Tongue (tissue), 2 donors: ENCODE results near the gene OR13G1. TPM values are rescaled to one million over a fixed set of nuclear protein-coding genes. Genes with fewer than 3 reads are reported as not detected.
"Not testable (repeated sequence)": the region's sequence is repeated elsewhere in the genome, so short reads cannot be mapped to it uniquely, and the experiment has no call there.

Experiments used
- DNase-seq: peaks from one replicate; pipeline ENCODE4 v3.0.0-alpha.2; 2015
- total RNA-seq: library from RNA; depleted of rRNA; stranded (reverse); fragments of >200 nt; gene quantifications from one replicate; pipeline ENCODE4 v1.2.3, GENCODE V29; 2014

The OR13G1 gene, protein sequence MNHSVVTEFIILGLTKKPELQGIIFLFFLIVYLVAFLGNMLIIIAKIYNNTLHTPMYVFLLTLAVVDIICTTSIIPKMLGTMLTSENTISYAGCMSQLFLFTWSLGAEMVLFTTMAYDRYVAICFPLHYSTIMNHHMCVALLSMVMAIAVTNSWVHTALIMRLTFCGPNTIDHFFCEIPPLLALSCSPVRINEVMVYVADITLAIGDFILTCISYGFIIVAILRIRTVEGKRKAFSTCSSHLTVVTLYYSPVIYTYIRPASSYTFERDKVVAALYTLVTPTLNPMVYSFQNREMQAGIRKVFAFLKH
- not detected for total RNA-seq

DNA sequence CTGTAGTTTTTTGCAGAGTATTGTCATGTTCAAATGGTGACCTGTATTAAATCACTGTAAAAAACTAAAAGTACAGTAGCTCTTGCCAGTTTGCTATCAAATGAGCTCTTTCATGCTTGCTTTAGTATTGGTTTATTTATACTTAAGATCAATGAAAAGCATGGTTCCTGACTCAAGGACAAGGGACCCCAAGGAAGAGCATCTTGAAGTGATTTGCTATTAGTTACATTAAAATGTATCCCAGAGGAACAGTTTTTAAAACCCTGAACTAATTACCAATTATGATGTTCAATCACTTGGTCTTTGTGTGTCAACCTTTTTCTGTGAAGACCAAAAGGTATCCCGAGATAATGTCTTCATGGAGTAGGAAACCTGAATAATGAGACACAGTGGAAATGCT, at the start of gene OR13G1:
Gene OR13G1 (minus strand): TSS at position 101 of the 400 bp plus-strand sequence. CDS start 6,698 bp downstream, outside the sequence.
- DNase-seq: no peak

DNA sequence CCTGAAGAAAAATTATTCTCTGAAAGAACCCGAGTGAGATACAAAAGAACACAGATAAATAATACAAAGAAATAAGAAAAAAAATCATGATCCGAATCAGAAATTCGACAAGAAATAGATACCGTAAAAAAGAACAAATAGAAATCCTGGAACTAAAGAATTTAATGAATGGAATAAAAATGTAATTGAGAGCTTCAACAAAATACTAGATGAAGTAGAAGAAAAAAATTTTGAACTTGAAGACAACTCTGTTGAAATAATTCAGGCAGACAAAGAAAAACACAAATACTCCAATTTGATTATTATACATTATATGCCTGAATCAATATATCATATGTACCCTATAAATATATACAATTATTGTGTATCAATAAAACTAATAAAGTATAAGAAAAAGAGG, 41.7 kb upstream of the OR13G1 start:
- no peak for DNase-seq

DNA sequence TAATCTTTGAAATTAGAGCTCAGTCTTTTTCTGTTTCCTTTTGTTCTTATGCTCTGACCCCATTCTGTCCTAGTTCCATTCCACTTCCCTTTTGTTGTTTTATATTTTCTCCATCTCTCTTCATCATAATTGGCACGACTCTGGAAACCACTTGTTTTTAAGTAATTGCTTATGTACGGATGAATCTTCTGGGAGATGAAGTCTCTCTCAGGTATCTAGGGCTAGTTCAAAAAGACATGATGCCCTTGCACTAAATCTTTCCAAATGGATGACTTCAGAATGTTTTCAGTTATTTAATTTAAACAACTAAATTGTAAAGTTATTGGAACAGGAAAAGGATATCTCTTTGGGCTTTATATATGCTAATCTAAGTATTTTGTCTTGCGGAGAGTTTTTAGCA, 37.0 kb upstream of the OR13G1 start, which contains the start of gene OR6F1:
Gene OR6F1 (minus strand): TSS at position 101 of the 400 bp plus-strand sequence. CDS start 3,891 bp downstream, outside the sequence.
- DNase-seq: no peak

DNA sequence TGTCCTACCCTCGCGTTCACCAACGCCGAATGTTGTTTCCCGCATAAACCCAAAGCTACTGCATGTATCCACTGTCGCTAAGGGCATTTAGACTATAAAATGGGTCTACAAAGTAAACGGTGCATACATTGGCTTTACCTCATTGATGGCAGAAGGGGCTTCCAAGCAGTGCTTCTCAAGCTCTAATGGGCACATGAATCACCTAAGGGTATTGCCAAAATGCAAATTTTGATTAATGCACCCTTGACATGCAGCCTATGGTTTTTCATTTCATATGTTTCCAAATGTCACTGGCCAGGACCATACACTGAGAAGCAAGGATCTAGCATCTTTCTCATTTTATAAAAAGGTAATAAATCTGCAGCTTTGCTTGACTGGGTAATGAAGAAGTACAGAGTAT, 34.2 kb upstream of the OR13G1 start:
- no peak for DNase-seq

DNA sequence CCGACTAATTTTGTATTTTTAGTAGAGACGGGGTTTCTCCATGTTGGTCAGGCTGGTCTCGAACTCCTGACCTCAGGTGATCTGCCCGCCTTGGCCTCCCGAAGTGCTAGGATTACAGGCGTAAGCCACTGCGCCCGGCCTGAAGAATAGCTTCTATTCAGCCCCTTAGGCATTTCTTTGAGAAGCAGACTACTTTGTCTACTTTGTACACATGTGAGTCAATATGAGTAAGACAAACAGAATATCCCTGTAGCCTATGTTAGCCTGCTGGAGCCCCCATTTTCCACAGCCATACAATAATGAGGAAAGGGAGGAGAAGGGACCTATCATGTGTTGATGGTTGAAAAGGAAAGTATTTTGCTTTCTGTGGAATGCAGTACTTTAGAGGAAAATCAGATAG, 31.1 kb upstream of the OR13G1 start:
- not testable (repeated sequence) for DNase-seq

DNA sequence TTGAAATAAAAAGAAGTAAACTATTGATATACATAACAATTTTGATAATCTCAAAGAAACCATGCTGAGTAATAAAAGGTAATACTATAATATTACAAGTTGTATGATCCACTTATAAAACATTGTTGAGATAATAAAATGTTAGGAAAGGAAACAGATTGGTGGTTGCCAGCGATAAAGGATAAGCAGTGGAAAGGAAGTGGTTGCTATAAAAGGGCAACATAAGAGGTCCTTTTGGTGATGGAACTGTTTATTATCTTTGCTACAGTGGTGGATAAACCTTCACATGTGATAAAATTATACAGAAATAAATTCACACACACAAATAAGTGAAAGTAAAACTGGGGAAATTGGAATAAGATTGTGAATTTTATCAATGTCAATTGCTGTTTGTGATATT, 21.8 kb upstream of the OR13G1 start:
- DNase-seq: no peak

DNA sequence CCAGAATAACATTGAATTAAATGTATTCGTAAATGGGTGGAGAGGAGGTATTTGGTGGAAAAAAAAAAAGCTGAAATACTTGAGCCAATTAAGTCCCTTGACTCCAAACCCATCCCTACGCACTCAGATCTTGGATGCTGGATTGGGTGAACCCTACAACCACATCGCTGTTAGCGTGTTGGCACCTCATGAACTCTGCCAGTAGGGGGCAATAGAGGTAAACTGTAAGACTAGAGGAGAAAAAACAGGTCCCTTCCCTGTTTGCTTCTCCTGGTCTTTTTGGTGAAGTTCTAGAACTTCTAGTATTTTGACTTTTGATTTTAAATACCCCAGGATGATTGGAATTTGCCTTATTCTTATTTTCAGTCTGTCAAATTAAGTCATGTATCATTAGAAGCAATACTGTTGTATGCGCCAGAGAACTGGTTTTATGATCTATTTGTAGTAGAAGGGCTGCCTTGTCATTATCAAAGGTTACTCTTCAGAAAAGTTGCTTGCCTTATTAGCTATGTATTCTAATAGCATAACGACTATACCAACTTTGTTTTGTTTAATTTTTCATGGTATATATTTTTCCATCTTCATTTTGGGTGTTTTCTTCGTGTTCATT, 1.9 kb upstream of the OR13G1 start:
- peak; percentile 59 for DNase-seq

DNA sequence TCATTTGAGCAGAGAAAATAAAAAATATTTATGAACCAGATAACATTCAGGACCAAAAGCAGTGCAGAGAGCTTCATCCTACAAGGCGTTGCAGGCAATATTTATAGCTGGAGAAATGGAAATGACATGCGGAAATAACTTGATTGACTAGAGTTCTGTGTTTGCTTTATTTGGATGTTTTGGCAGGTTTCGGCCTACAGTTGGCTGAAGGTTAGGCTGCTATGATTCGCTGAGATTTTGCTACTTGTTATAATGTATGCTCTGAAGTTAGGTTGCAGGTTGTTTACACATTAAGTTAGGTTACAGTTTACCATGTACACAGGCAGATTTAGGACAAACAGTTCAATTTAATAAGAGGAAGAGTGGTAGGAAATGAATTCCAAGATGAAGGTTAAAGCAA, 632 bp upstream of the OR13G1 start:
- no peak for DNase-seq

DNA sequence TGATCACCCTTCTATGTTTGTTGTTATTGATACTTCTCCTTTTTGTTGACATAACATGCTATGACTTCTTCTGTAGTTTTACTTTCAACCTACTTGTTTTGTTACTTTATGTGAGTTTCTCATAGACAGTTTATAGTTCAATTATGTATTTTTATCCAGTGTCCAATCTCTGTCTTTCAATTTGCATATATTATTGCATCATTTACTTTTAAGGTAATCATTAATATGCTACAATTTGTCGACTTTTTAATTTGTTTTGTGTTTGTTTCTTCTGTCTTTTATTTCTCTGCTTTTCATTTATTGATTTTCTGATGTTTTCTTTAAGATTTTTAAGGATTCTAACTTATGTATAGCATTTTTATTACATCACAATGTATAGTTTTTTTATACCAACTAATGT, 10.3 kb downstream of the OR13G1 start:
- no peak for DNase-seq

DNA sequence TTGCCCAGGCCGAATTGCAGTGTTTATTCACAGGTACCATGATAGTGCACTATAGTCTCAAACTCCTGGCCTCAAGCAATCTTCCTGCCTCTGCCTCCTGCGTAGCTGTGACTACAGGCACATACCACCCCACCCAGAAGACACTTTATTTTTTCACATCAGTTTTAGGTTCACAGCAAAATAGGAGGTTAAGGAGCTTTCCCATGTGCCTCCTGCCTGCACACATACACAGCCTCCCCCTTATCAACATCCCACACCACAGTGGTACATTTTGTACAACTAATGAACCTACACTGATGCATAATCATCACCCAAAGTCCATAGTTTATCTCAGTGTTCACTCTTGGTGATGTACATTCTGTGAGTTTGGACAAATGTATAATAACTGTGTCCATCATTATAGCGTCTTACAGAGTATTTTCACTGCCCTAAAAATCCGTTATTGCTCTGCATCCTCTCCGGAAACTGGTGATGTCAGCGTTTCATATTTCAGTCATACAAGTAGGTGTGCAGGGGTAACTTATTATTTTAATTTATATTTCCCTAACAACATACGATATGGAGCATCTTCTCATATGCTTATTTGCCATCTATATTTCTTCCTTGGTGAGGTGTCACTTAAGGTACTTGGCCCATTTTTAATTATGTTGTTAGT, 23.2 kb downstream of the OR13G1 start:
- no peak for DNase-seq

DNA sequence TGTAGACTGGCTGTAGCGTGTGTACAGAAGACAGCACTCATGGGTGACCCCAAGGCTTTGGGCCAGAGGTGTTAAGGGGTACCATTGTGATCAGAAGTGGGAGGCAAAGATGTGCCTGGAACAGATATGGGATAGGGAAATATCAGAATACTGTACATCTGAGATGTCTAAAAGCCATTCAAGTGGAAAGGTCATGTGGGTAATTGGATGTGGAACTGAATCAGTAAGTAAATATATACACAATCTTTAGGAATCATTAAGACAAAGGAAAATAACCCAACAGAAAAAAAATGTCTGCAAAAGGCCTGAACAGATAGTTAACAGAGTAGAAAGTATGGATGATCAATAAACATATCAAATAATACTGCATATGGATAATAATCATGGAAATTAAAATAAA, 26.5 kb downstream of the OR13G1 start:
- no peak for DNase-seq

DNA sequence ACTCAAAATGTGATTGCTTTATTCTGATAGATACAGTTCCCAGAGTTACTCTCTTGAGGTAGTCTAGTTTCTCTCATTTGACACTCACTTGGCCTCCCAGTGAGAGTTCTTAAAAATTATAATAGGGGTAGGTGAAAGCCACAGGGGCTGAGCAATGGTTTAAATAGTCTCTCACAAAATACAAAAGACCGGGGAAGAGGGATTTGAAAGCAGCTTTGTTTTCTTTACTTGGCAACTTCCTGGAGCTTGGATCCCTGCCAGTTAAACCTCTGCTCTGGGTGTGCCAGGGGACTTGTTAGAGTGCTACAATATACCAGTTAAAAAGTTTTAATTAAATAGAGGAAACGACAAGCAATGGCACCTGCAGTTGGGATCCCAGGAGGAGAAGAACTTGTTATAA, 31.7 kb downstream of the OR13G1 start:
- peak; percentile 42 for DNase-seq

DNA sequence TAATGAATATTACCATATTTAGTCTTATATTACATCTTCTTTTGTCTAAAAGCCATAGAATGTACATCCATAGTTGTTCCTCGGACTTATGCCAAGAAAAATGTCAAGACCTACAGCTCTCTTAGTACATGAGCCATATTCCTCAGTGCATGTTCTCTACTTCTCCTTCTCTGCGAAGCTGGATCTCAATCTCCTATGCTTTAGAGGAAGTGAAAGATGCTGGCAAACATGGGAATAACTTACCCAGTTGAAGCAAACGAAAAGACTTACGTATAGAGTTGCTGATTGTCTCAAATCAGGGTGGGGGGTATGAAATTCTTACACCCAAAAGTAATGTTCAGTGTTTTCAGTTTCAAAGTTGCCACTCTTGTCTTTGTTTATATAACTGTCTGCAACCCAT, 32.7 kb downstream of the OR13G1 start:
- DNase-seq: no peak

DNA sequence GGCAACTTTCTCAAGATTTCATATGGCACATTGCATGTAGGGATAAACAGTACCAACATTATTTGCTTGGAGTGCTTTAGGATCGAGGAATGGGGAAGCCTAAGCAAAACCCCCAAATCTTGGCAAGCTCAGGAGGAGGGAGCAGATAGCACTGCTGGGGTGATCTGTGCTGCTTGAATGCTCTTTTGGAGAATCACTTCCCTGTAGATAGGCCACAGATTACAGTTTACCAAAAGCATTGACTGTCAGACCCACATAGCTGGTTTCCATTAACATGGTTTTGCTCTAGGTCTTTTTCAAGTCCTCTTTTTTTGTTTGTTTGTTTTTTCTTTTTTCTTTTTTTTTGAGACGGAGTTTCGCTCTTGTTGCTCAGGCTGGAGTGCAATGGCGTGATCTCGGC, 36.8 kb downstream of the OR13G1 start:
- DNase-seq: no peak

DNA sequence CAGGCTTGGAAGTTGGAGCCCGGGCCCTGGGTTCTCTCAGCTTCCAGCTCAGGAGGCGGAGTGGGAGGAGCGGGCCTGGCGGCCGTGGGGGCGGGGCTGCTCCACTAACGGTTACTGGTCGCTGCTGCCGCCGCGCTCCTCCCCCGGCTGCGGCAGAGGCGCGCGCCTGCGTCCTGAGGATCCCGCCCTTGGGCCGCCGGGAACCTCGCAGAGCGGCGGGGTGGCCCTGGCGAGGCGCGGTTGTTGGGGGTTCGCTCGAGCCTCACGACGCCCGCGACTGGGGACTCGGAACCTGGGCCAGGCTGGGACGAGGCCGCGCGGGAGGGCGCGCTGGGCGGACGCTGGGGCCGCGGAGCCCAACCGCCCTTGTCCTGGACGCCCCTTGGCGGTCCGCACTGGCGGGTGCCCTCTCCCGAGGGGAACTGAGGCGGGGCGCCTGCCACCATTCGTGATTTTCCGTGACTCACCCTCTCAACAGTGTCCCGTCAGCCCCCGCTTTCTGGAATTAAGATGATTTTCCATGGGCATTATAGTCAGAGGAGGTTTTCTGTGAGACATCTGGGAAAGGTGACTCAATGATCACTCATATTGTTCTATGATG, 40.1 kb downstream of the OR13G1 start:
- peak; percentile 76 for DNase-seq

DNA sequence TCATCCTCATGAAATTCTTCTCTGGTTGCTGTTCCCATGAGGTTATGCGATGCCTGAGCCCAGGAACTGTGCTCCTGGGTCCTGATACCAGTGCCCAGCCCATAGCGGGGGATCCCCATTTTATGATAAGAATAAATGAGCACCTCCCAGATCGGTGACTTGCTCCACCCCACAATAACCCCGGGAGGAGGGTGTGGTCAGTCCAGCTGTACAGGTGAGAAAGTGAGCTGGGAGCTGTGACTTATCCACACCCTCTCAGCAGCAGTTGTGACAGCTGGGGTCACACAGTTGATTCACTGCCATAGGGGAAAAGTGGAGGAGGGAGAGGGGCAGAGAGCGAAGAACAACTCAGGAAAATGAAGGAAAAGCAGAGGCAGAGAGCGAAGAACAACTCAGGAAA, 40.8 kb downstream of the OR13G1 start:
- no peak for DNase-seq

DNA sequence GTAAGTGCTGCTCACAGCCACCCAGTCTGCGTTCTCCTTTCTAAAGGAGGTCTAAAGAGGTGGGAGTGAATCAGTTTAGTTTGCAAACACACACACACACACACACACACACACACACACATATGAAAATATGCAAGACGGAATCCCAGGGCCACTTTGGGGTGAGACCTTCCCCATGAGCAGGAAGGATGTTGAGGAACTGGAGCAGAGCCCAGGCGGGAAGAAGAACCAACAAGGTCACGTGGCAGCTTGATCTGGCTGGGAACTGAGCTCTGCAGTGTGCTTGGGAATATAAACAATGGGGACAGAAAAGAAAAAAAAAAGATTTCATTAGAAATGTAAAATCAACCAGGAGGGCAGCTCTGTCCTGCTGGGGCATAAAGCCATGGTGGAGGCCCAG, 41.5 kb downstream of the OR13G1 start:
- no peak for DNase-seq

DNA sequence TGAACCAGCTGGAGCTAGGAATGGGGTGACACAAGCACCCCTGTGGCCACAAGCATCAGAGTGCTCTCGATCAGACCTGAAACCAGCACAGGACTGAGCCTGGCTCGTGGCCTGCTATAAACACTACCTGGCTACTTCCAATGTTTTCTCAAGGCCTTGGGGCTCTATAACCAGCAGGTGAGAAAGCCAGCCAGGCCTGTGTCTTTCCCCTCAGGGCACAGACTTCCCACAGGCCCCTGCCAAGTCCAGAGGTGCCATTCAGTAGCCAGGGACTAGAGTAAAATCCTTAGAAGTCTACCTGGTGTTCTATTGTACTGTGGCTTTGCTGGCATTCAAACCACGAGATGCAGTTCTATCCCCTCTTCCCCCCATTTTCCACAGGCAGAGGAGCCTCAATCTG, 51.6 kb downstream of the OR13G1 start:
- no peak for DNase-seq

Other genes starting within 250 kb of the OR13G1 start
- gene OR2B11, start 221.6 kb downstream of the OR13G1 start, total RNA-seq: not detected
- not detected for gene OR2C3, start 143.3 kb downstream of the OR13G1 start, total RNA-seq
- gene GCSAML, start 130.6 kb downstream of the OR13G1 start, total RNA-seq: 0.72 TPM
- not detected for gene OR2G2, start 91.4 kb downstream of the OR13G1 start, total RNA-seq
- gene OR2G3, start 74.2 kb downstream of the OR13G1 start, total RNA-seq: not detected
- gene OR6F1, start 36.9 kb upstream of the OR13G1 start, total RNA-seq: not detected
- not detected for gene OR14K1, start 58.9 kb upstream of the OR13G1 start, total RNA-seq
- gene OR14A2, start 68.4 kb upstream of the OR13G1 start, total RNA-seq: not detected
- not detected for gene OR1C1, start 80.8 kb upstream of the OR13G1 start, total RNA-seq
- not detected for gene OR14A16, start 144.4 kb upstream of the OR13G1 start, total RNA-seq
- gene OR11L1, start 162.2 kb upstream of the OR13G1 start, total RNA-seq: not detected
- 2.5 TPM for gene TRIM58, start 177.4 kb upstream of the OR13G1 start, total RNA-seq
- gene OR2W3, start 215.8 kb upstream of the OR13G1 start, total RNA-seq: 1.2 TPM
- not detected for gene OR2T8, start 240.5 kb upstream of the OR13G1 start, total RNA-seq
- not detected for gene OR2AJ1, start 245.2 kb upstream of the OR13G1 start, total RNA-seq